NCI-H146 treated with DMSO at 0.1 percent for 48 hours (cell line): ENCODE results near the gene OLFML3.
"Not testable (repeated sequence)": the region's sequence is repeated elsewhere in the genome, so short reads cannot be mapped to it uniquely, and the experiment has no call there.

ENCODE experiments used
- DNase-seq: peaks from one replicate; lab custom pipeline; 2025; ENCODE audit not compliant: unreplicated experiment; lab: John Stamatoyannopoulos, UW

OLFML3 gene

DNA sequence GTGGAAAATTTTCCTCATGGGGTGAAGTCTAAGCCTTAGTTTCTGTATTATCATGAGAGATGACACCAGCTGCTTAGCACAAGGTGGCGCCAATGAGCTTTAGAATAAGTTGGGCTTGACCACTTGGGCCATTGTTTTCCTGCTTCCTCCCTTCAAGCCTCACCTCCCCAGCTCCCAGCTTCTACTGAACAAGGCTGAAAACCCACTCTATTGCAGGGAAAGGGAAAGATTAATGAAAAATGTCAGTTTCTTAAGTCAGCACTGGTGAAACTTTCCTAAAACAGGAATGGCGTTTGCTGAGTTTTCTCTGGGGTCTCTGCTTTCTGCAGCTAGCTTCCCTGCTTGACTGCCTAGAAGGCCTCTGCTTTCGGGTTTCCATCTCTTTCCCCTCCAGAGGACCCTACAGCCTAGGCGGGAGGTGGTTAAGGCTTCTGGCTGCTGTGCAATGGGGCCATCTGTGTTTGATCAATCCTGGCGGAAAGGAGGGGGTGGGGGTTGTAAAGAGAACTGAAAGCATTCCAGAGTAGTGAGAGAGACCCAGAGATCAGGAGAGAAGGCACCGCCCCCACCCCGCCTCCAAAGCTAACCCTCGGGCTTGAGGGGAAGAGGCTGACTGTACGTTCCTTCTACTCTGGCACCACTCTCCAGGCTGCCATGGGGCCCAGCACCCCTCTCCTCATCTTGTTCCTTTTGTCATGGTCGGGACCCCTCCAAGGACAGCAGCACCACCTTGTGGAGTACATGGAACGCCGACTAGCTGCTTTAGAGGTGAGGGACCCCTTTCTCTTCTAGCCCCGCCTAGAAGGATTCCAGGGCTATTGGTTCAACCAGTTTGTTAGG, at the start of gene OLFML3:
OLFML3 (plus strand) TSS at position 612 of the 840 bp plus-strand sequence; CDS start at position 655, 43 bp downstream.
- peak; percentile 62 for DNase-seq

DNA sequence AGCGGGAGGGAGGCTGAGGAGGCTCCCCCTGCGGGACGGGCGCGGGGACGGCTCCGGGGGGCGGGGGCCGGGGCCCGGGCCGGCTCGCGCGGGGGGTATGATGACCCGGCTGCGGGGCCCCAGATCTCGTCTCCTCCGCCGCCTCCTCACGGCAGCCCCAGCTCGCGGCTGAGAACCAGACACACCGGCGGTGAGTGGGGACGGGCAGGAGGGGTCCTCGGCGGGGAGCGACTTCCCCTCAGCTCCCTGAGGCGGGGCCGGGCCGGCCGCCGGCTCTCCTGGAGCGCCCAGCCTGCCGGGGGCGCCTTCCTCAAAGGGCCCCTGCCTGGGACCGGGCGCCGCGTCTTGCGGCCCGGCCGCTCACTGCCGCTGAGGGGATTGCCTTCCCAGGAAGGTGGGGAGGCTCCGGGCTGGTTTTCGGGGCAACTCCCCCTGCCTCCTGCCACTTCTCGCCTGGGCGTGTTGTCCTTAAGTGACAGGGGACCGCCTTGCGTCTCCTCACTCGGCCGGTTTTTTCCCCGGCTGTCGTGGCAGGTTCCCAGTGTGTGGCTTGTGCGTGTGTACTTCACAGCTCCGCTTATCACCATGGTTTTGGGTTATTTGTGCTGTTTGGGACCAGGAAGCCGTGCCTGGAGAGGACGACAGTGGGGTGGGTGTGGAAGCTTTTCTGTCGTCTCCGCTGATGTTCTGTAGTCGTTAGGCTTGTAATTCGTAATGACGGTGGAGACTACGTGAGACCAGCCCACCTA, 49.4 kb upstream of the OLFML3 start:
- no peak for DNase-seq

DNA sequence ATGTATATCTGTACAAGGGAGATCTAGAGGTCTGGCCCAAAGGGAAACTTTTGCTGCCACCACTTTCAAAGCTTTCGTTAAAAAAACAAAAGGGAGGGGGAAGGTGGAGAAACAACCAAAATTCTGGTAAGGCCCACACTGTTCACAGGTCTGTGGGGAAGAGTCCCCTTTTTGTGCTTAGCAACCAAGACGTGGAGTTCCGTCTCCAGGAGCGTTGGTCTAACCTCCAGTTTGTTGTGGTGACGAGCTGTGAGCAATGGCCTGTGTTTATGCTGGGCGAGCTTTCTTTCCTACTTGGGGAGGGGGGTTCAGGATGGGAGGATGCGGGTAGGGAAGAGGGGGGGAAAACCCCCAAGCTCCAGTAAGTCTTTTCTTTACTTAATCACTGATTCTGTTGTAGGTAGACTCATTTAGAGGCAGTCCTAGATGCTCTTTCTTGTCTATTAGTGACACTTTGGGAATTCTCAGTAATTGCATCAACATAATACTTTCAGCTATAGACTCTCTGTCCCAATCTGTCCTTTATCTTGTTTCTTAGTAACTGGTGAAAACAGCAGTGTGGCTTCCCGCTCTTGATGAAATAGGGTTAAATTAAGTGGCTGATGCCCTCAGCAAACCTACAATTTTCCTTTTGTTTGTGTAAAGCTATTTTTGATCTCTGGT, 48.6 kb upstream of the OLFML3 start:
- DNase-seq = no peak

DNA sequence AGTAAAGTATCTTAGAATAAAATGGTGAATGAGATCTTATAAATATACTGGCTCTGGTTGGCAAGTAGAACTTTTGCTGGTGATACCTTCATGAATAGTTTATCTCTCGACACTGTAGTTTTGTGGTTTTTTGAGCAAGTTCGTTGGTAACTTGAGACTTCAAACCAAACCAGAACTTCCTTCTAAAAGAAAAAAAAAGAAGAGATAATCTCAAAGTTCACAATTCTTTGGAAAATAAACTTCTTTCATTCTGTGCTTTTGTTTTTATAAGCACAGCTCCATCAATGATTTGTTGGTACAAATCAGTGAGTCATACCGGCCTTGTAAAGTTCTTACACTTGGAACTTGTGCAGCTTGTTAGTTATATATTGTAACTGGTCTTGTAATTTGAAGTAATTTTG, 47.8 kb upstream of the OLFML3 start:
- DNase-seq = no peak

- DNase-seq = no peak
Measured at GRCh38 chr1:113934006-113934405, 45.3 kb upstream of the OLFML3 start.

- DNase-seq = no peak
Measured at GRCh38 chr1:113934511-113935055, 44.7 kb upstream of the OLFML3 start.

- no peak for DNase-seq
Measured at GRCh38 chr1:113935176-113935575, 44.1 kb upstream of the OLFML3 start.

- DNase-seq = no peak
Measured at GRCh38 chr1:113935970-113936369, 43.3 kb upstream of the OLFML3 start.

- no peak for DNase-seq
Measured at GRCh38 chr1:113937146-113937545, 42.1 kb upstream of the OLFML3 start.

GRCh38 chr1:113938192-113938591, 41.1 kb upstream of the OLFML3 start:
- no peak for DNase-seq

DNA sequence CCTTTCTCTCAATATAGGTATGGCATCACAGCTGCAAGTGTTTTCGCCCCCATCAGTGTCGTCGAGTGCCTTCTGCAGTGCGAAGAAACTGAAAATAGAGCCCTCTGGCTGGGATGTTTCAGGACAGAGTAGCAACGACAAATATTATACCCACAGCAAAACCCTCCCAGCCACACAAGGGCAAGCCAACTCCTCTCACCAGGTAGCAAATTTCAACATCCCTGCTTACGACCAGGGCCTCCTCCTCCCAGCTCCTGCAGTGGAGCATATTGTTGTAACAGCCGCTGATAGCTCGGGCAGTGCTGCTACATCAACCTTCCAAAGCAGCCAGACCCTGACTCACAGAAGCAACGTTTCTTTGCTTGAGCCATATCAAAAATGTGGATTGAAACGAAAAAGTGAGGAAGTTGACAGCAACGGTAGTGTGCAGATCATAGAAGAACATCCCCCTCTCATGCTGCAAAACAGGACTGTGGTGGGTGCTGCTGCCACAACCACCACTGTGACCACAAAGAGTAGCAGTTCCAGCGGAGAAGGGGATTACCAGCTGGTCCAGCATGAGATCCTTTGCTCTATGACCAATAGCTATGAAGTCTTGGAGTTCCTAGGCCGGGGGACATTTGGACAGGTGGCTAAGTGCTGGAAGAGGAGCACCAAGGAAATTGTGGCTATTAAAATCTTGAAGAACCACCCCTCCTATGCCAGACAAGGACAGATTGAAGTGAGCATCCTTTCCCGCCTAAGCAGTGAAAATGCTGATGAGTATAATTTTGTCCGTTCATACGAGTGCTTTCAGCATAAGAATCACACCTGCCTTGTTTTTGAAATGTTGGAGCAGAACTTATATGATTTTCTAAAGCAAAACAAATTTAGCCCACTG, 38.7 kb upstream of the OLFML3 start:
- no peak for DNase-seq

GRCh38 chr1:113941245-113941559, 38.1 kb upstream of the OLFML3 start:
- DNase-seq = no peak

DNA sequence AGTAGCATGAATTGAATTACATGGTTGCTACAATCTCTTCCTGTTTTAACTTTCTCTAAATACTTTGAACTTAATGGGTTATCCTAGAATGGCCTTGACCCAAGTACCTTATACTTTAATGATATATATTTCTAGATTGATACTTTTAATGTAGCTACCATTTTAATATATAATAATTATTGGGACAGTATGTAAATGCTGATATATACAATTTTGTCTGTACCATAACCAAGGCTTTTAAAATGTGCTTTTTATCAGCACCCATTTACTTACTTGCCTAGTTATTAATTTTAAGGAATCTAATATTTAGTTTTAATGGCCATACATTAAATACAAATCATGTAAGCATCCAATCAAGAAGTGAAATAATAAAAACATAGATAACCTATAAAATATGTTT, 36.7 kb upstream of the OLFML3 start:
- DNase-seq = no peak

DNA sequence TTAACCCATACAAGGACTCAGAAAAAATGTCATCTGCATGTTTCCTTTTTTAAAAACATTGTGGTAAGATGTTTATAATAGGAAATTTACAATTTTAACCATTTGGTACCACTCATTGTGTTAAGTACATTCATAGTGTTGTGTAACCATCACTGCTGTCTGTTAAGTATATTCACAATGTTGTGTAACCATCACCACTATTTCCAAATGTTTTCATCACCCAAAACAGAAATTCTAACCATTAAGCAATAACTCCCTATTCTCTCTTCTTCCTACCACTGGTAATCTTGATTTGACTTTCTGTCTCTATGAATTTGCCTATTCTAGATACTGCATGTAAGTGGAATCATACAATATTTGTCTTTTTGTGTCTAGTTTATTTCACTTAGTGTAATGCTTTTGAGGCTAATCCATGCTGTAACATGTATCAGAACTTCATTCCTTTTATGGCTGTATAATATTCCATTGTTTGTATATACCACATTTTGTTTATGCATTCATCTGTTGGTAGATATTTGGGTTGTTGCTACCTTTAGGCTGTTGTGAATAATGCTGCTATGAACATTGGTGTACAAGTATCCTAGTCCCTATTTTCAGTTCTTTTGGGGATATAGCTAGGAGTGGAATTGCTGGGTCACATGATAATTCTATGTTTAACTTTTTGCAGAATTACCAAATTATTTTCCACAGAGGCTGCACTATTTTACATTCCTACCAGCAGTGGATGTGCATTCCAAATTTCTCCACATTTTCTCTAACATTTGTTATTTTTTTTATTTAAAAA, 36.1 kb upstream of the OLFML3 start:
- DNase-seq = no peak

DNA sequence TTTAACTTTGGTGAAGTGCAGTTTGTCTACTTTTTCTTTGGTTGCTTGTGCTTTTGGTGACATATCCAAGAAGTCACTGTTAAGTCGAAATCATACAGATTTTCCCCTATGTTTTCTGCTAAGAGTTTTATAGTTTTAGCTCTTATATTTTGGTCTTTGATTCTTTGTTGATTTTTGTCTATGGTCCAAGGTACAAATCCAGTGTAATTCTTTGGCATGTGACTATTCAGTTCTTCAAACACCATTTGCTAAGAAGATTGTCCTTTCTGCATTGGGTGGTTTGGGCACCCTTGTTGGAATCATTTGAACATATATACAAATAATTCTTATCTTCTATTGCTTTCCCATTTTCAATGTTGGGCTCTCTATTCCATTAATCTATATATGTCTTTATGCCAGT, 33.9 kb upstream of the OLFML3 start:
- no peak for DNase-seq

DNA sequence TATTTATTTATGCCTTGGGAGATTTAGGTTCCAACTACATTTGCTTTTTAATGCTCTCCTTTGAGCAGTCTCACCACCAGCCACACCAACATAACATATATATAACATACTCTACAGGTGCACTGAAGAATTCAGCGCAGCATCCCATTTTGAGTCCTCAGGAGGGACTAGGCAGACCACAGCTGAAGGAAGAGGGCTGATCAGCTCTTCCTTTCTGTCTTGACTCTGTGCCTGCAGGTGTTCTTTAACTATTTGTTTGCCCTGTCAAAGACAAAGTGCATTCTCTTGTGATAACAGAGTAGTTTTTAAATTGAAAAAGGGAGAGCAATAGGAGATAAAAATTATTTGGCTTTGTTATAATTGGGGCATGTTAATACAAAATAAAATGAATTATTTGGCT, 33.2 kb upstream of the OLFML3 start:
- DNase-seq = no peak

DNA sequence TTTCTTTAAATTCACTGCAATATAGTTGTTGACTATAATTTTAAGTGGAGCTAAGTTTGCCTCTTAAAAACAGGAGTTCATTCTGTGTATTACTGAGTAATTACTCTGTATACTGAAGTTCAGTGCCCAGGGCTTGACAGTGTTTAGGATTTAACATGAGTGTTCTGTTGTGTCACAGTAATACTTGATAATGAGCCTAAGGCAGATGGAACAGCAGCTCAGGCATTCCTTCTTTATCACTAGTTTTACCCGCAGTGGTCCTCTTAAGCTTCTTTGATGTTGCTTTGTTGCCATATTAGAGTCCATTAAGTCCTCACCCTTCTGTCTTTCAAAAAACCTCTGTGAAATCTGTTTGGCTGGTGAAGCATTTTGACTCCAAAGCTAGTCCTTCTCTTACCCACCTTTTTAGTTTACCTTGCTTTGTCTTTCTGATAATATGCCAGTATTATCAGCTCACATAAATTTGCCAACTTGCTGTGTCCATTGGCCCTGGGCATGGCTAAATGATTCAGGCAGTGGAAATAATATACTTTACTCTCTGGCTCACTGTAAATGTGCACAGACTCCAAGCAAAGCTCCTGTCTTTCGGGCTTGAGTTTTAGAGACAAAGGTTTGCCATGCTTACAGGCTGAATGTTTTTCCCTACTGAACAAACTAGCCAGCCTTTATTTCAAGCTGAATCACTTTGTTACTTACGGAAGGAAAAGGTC, 32.4 kb upstream of the OLFML3 start:
- no peak for DNase-seq

DNA sequence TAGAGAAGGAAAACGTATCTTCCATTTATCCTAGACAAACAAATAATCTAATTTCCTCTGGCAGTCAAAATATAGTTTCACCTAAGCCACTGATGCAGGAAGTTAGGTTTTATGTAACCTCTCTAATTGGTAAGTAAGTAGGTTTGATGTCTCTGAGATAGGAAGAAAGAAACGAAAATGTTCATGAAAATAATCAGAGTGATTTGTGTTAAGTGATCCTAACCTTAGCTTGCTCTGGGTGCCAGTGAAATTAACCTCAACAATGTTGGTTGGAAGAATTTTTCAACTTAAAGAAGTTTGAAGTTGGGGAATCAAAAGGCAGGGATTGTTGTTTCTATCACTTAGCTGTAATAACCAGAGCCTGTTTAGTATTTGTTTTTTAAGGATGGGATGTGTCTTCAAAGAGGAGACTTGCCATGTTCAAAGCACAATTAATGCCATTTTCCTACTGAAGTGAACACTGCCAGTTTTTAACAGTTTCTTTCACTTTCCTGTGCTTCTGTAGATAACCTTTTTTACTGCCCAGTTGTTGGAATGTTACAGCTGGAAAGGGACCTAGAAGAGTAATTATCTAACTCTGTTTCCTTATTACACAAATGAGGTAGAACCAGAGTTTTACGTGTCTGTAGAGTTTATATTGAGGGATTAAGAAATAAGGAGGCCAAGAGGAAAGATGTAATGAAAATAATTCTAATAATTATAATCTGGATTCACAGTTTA, 31.7 kb upstream of the OLFML3 start:
- no peak for DNase-seq

GRCh38 chr1:113948151-113948550, 31.1 kb upstream of the OLFML3 start:
- DNase-seq = not testable (repeated sequence)
